Fibroblast of villous mesenchyme (primary cell): ENCODE measurements around the gene AKT2. TPM values are rescaled to one million over a fixed set of nuclear protein-coding genes. Genes with fewer than 3 reads are reported as not detected.

Experiments used
- DNase-seq: peaks from one replicate; pipeline ENCODE4 v3.0.0-alpha.2; 2010; ENCODE audit warnings: low read depth
- H3K4me3 ChIP-seq: 2 replicates; pipeline ENCODE4 v1.5.1; 2011; ENCODE audit warnings: low read depth, mild to moderate bottlenecking, low read length
- CTCF ChIP-seq: IDR thresholded peaks from 2 replicates; pipeline ENCODE4 v1.5.1; 2012; ENCODE audit warnings: low read depth, mild to moderate bottlenecking, low read length; ENCODE audit not compliant: insufficient read depth
- total RNA-seq: library from RNA; depleted of rRNA; stranded (reverse); fragments of >200 nt; gene quantifications from 2 replicates; pipeline ENCODE4 v1.2.3, GENCODE V29; 2012

Gene AKT2
- total RNA-seq, 1 donor, result 142 TPM

DNA sequence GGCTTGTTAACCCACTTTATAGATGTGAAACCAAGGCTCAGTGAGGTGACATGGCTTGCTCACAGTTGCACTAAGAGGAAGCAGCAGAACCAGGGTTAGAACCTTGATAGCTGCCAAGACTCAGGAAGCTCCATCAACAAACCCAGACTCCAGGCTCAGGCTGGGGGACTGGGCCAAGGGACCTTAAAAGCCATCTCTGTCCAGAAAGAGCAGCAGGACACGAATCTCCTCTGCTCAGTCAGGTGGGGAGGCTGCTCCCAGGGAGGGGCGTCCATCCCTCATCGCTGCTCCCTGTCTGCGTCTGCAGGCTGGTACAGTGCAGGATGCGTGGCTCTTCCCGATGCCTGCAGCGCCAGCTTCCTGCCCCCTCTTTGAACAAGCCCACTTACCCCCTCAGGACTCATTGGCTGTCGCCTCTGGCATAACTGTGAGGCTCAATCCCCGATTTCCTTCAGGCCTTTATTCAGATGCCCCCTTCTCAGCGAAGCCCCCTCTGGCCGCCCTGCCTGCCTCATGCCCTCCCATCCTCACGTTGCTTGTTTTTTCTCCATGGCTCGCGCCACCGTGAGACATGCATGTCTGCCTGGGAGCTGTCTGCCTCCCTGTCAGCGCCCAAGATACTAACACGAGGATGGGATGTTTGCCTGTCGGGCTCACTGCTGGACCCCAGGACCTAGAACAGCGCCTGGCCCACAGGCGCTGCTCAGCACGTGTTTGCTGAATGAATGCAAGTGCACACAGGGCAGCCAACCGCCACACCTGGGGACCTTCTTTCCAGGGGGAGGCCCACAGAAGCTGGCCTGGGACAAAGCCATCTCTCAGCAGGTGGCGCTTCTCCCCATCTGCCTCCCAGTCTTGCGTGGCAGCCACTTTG is 21.5 kb downstream of the AKT2 start:
- no peak for TF ChIP-seq CTCF
- no peak overlapping the region for H3K4me3 ChIP-seq
- DNase-seq, result no peak

DNA sequence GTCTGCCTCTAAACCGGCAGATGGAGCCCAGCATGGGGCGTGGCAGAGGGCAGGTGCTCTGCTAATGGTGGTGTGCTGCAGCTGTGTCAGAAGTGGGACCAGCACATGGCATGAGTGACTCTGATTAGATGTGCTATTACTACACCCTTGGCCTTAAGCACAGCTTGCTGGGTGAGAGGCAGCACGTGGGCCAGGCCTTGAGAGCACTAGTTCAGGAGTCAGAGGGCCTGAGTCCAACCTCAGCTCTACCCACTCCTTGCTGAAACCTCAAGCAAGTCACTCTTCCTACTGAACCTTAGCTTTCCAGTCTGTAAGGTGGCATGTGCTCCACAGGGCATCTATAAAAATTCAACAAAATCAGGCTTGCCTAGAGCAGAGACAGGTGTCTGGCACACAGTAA is 22.7 kb downstream of the AKT2 start:
- TF ChIP-seq CTCF, result no peak
- DNase-seq, result no peak

GRCh38 chr19:40261631-40262030 is 23.5 kb downstream of the AKT2 start:
- no peak overlapping the region for H3K4me3 ChIP-seq
- TF ChIP-seq CTCF, result no peak
- no peak for DNase-seq

More for the DNA sequence above, 22.7 kb downstream of the AKT2 start:
- no peak overlapping the region for H3K4me3 ChIP-seq

GRCh38 chr19:40257096-40257517 is 28.0 kb downstream of the AKT2 start:
- no peak overlapping the region for H3K4me3 ChIP-seq
- TF ChIP-seq CTCF, result no peak
- no peak for DNase-seq

DNA sequence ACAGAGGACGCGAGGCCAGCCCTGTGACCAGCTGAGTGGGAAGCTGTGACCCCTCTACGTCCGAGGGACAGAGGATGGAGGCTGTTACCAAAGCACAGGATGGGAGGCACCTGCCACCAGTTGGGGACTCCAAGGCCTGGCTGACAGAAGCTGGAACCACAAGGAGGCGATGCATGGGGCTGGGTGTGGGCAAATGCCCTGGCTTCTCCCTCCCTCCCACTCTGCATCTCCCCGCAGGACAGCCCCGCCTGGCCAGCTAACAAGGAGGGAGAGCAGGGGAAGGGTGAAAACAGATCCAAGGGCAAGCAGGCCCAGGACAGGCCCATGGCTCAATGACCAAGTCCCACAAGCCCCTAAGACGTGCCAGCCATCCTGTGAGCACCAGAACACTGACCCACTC is 28.6 kb downstream of the AKT2 start:
- no peak overlapping the region for H3K4me3 ChIP-seq
- no peak for DNase-seq
- TF ChIP-seq CTCF, result no peak

DNA sequence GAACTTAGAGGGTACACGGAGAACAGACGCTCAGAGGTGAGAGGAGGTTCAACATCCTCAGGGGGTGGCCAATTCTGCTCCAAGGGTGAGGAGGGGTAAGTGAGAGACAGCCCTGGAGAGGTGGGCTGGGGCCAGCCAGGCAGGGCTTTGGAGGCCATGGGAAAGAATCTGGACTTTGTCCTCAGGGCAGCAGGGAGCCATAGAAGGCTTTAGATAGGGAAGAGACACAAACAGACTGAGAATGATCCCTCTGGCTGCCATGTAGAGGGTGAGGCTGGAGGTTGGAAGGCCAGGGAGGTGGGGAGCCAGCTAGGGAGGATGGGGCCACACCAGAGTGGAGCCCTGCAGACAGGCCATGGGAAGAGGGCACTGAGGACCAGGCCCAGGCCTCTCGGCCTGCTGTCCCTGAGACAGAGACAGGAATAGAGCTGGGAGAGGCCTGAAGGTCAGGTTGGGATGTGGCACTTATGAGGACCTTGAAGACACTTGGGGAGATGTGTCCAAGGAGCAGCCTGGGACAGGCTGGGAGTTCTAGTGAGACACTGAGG is 29.5 kb downstream of the AKT2 start:
- H3K4me3 ChIP-seq, result no peak overlapping the region
- no peak for DNase-seq
- TF ChIP-seq CTCF, result no peak
